ENCODE measurements around the gene PATJ.
"Not testable (repeated sequence)": the region's sequence is repeated elsewhere in the genome, so short reads cannot be mapped to it uniquely, and the experiment has no call there.

Gene PATJ

DNA sequence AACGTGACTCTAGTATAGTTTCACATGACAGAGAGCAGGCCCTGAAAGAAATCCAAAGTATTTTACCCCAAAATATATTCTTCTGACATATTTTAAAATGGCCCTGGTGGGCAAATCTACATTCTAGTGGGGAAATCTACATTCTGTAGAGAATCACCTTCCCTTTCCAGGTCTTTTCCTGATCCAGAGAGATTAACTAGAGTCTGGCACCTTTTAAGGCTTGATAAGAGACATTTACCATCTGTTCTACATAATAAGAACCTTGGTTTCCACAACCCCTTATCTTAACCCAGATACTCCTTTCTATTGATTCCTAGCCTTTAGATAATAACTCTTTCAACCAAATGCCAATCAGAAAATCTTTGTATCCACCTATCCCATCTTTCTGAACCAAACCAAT is 435.3 kb downstream of the PATJ start:
- H3K4me3 ChIP-seq (ENCODE audit: low read depth, low read length), result no peak overlapping the region
- TF ChIP-seq CTCF (IDR thresholded peaks at IDR 0.05; ENCODE audit: low read depth, low read length), result no peak

DNA sequence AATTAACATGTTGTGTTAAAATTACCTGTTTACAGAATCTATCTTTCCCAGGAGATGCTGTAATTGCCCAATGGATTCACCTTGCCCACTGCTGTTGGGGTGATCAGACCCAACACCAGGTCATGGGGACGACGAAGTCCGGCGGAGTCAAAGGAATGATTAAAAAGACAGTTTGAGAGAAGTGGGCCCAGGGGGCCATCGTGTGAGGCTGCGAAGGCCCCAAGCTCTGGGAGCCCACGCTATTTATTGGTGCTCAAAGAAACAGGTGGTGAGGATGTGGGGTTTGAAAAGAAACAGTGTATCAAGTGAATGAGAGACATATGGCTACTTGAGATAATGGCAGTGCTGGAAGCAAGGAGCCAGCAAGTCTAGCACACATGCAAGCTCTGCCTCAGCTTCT is 436.1 kb downstream of the PATJ start:
- no peak overlapping the region for H3K4me3 ChIP-seq (ENCODE audit: low read depth, low read length)
- TF ChIP-seq CTCF (IDR thresholded peaks at IDR 0.05; ENCODE audit: low read depth, low read length), result no peak

GRCh38 chr1:62180054-62180453 is 437.8 kb downstream of the PATJ start:
- not testable (repeated sequence) for H3K4me3 ChIP-seq (ENCODE audit: low read depth, low read length)

- no peak overlapping the region for H3K4me3 ChIP-seq (ENCODE audit: low read depth, low read length)
- no peak for TF ChIP-seq CTCF (IDR thresholded peaks at IDR 0.05; ENCODE audit: low read depth, low read length)
Measured at GRCh38 chr1:62180639-62181038, 438.4 kb downstream of the PATJ start.

- TF ChIP-seq CTCF (IDR thresholded peaks at IDR 0.05; ENCODE audit: low read depth, low read length), result no peak
- H3K4me3 ChIP-seq (ENCODE audit: low read depth, low read length), result no peak overlapping the region
Measured at GRCh38 chr1:62181532-62181931, 439.3 kb downstream of the PATJ start.

GRCh38 chr1:62182157-62182556 is 439.9 kb downstream of the PATJ start:
- H3K4me3 ChIP-seq (ENCODE audit: low read depth, low read length), result not testable (repeated sequence)

DNA sequence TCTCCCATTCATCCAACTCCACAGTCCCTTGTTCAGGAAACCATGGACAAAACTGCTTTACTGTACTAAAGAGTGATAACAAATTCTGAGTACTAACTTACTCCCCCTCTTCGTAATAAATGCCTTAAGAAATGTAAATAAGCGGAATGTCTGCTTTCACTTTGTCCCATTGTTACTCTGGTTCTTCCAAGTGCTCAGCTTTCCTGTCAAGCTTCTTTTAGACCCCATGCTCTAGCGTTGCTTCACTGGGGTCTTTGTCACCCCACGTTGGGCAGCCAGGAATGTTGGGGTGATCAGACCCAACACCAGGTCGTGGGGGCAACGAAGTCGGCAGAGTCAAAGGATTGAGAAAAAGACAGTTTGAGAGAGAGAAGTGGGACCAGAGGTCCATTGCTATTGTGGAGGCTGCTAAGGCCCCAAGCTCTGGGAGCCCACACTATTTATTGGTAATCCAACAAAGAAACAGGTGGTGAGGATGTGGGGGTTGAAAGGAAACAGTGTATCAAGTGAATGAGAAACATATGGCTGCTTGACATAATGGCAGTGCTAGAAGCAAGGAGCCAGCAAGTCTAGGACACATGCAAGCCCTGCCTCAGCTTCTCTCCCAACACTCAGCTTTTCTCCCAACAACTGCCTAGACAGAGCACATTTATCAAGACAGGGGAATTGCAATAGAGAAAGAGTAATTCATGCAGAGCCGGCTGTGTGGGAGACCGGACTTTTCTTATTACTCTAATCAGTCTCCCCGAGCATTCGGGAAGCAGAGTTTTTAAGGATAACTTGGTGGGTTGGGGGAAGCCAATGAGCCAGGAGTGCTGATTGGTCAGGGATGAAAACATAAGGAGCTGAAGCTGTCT is 441.1 kb downstream of the PATJ start:
- not testable (repeated sequence) for H3K4me3 ChIP-seq (ENCODE audit: low read depth, low read length)

GRCh38 chr1:62184336-62184735 is 442.1 kb downstream of the PATJ start:
- no peak for TF ChIP-seq CTCF (IDR thresholded peaks at IDR 0.05; ENCODE audit: low read depth, low read length)
- H3K4me3 ChIP-seq (ENCODE audit: low read depth, low read length), result no peak overlapping the region

DNA sequence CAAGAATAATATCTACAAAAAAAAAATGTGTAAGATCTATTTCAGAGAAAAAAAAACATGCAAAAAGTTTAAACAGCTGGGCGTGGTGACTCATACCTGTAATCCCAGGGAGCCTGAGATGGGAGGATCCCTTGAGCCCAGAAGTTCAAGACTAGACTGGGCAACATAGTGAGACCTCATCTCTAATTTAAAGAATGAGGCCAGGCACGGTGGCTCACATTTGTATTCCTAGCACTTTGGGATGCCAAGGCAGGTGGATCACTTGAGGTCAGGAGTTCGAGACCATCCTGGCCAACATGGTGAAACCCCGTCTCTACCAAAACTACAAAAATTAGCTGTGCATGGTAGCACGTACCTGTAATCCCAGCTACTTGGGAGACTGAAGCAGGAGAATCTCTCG is 443.0 kb downstream of the PATJ start:
- not testable (repeated sequence) for H3K4me3 ChIP-seq (ENCODE audit: low read depth, low read length)
